IPS DF 6.9 (cell line): ENCODE results near the gene NGEF.
"Not testable (repeated sequence)": the region's sequence is repeated elsewhere in the genome, so short reads cannot be mapped to it uniquely, and the experiment has no call there.

Experiments
- DNase-seq: peaks from one replicate; pipeline ENCODE4 v3.0.0-alpha.2; 2013; ENCODE audit warnings: low read depth, low spot score
- H3K27ac ChIP-seq: one replicate; pipeline ENCODE4 v1.5.1; 2013; ENCODE audit warnings: low read length, control low read depth
- H3K27me3 ChIP-seq: 2 replicates; pipeline ENCODE4 v1.6.1; 2013; ENCODE audit warnings: mild to moderate bottlenecking, low read length; ENCODE audit not compliant: control insufficient read depth, insufficient read depth
- H3K36me3 ChIP-seq: 2 replicates; pipeline ENCODE4 v1.6.1; 2013; ENCODE audit warnings: low read length; ENCODE audit not compliant: control insufficient read depth, insufficient read depth
- H3K4me1 ChIP-seq: 2 replicates; pipeline ENCODE4 v1.6.1; 2013; ENCODE audit warnings: low read length; ENCODE audit not compliant: control insufficient read depth, insufficient read depth
- H3K4me3 ChIP-seq: 2 replicates; pipeline ENCODE4 v1.5.1; 2013; ENCODE audit warnings: mild to moderate bottlenecking, low read length
- H3K9me3 ChIP-seq: 2 replicates; pipeline ENCODE4 v1.6.1; 2013; ENCODE audit warnings: low read length, inconsistent platforms; ENCODE audit not compliant: control insufficient read depth, insufficient read depth
- WGBS: extraction: QIAGEN DNeasy Blood & Tissue Kit; methylation state at CpG from one replicate; pipeline ENCODE4 v1.1.7; 2013; ENCODE audit warnings: mixed read lengths, missing lambda C conversion rate; ENCODE audit not compliant: insufficient read length, insufficient coverage; 5-methylcytosine and 5-hydroxymethylcytosine counted together

Gene NGEF

DNA sequence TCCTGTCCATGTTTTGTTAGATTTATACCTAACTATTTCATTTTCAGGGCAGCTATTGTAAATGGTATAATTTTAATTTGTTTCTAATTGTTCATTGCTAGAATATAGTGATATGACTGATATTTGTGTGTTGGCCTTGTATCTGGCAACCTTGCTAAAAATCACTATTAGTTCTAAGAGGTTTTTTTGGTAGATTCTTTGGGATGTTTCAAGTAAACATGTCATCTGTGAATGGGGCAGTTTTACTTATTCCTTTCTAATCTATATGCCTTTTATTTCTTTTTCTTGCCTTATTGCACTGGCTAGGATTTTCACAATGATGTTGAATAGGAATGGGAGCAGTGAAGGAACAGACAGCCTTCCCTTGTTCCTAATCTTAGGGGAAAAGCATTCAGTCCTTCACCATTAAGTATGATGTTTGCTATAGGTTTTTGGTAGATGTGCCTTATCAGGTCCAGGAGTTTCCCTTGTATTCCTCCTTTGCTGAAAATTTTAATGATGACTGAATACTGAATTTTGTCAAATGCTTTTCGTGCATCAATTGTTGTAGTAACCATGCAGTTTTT, 101.3 kb downstream of the NGEF start:
- Histone ChIP-seq H3K9me3 (peaks cover 2% of the 10 kb centered on the region; the same call in 1 of the 2 replicates), H3K4me3 (no peak overlapping the region), H3K4me1 (no peaks in the 10 kb centered on the region), H3K27ac (no peak overlapping the region), H3K36me3 (no peaks in the 10 kb centered on the region), H3K27me3 (no peaks in the 10 kb centered on the region)
- no CpG with 5 or more reads among the region's 1 CpG for WGBS
- DNase-seq = no peak

DNA sequence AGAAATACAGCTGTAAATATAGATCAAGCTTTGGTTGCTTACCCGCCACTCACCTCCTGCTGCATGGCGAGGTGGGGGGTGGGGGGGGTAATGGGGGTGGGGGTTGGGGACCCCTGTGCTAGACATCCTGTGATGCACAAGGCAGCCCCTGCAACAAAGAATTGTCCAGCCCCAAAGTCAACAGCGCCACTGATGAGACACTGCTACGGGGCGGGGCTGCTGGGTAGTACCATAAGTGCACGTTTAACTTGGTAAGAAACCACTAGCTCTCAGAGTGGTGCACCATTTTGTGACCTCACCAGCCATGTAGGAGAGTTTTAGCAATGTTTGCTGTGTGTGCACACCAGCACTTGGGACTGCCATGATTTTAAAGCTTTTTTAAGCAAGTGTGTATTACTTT, 102.7 kb downstream of the NGEF start:
- H3K4me3 ChIP-seq = no peak overlapping the region
- no peak for DNase-seq
- no peaks in the 10 kb centered on the region for H3K4me1 ChIP-seq
- no peak overlapping the region for H3K27ac ChIP-seq
- WGBS = no CpG with 5 or more reads among the region's 6 CpGs
- H3K36me3 ChIP-seq = no peaks in the 10 kb centered on the region
- H3K27me3 ChIP-seq = no peaks in the 10 kb centered on the region
- peaks cover 2% of the 10 kb centered on the region; the same call in 1 of the 2 replicates for H3K9me3 ChIP-seq

GRCh38 chr2:232908695-232909094, 104.4 kb downstream of the NGEF start:
- H3K4me1 ChIP-seq = no peaks in the 10 kb centered on the region
- WGBS = no CpG with 5 or more reads among the region's 6 CpGs
- DNase-seq = no peak
- H3K4me3 ChIP-seq = no peak overlapping the region
- no peaks in the 10 kb centered on the region for H3K27me3 ChIP-seq
- peaks cover 2% of the 10 kb centered on the region; the same call in 1 of the 2 replicates for H3K9me3 ChIP-seq
- H3K27ac ChIP-seq = no peak overlapping the region
- no peaks in the 10 kb centered on the region for H3K36me3 ChIP-seq

GRCh38 chr2:232907718-232908085, 105.4 kb downstream of the NGEF start:
- DNase-seq, H3K36me3 ChIP-seq, H3K4me3 ChIP-seq, H3K27me3 ChIP-seq, H3K9me3 ChIP-seq, H3K4me1 ChIP-seq, H3K27ac ChIP-seq: not testable (repeated sequence)
- no CpG with 5 or more reads among the region's 9 CpGs for WGBS

DNA sequence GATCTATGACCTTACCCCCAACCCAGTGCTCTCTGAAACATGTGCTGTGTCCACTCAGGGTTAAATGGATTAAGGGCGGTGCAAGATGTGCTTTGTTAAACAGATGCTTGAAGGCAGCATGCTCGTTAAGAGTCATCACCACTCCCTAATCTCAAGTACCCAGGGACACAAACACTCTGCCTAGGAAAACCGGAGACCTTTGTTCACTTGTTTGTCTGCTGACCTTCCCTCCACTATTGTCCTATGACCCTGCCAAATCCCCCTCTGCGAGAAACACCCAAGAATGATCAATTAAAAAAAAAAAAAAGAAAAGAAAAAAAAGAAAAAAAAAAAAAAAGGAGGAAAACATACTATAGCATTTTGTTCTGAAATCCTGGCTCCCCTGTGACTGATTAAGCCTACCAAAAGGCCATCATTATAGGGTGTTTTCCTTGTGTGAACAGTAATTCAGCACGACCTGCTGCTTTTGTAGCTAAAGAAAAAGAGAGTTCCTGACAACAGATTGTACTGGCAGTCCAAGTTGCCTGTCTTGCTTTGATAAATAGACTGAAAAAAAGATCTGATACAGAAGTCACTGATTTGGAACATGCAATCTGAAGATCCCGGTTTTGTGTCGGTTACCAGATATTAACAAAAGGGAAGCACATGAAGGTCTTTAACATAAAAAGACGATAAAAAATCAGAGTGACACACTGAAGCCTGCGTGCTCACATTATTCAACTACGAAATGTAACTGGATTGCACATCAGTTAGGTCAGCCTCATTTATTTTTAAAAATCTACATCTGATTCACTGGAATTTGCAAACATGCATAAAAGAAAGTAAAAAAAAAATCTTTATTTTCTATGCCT, 106.0 kb downstream of the NGEF start:
- no CpG with 5 or more reads among the region's 10 CpGs for WGBS
- H3K9me3 ChIP-seq, H3K36me3 ChIP-seq, H3K27ac ChIP-seq, H3K27me3 ChIP-seq, H3K4me1 ChIP-seq, DNase-seq, H3K4me3 ChIP-seq: not testable (repeated sequence)

- Histone ChIP-seq H3K27me3 (peaks cover 5% of the 10 kb centered on the region; the same call in 1 of the 2 replicates), H3K4me1 (peaks cover 3% of the 10 kb centered on the region), H3K9me3 (no peaks in the 10 kb centered on the region), H3K27ac (no peak overlapping the region), H3K36me3 (no peaks in the 10 kb centered on the region), H3K4me3 (no peak overlapping the region)
- no peak for DNase-seq
- WGBS = no CpG with 5 or more reads among the region's 9 CpGs
Observed at GRCh38 chr2:232903989-232904388, 109.1 kb downstream of the NGEF start.

DNA sequence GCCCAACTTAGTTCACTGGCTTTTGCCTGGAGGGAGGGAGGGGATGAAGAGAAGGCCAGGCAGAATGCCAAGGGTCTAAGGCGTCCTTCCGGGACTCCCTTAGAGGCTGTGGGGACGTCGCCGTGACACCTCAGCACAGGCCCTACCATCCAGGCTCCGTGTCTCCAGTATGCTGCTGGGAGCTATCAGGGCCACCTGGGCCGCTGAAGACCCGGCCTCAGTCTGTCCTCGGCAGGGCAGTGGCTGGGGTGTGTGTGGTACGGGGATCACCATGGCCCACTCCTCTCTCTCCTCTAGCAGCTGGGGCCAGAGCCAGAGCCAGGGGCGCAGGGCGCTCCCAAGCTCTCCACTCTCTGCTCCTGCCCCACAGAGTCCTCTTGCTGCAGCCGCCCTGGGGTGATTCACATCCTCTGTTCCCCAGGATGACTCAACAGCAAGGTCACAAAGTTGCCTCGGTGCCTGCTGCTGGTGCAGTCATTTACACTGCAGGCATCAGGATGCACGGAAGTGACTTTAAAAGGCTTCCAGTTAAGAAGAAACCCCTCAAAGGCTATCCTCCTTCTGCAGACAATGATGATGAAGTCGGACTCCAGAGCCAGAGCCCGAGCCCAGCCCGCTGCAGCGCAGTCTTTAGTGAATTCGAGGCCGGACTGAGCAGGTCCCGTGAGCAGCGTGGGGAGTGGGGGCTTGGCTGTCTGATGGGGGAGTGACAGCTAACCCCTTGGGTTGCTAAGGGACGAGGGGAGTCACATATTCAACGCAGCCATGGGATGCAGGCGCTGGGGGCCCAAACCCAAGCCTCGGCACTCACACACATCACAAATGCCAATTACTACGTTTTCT, 111.1 kb downstream of the NGEF start:
- Histone ChIP-seq H3K9me3 (no peaks in the 10 kb centered on the region), H3K36me3 (no peaks in the 10 kb centered on the region), H3K4me1 (peaks cover 3% of the 10 kb centered on the region), H3K27ac (no peak overlapping the region), H3K4me3 (no peak overlapping the region), H3K27me3 (peaks cover 5% of the 10 kb centered on the region; the same call in 1 of the 2 replicates)
- no peak for DNase-seq
- no CpG with 5 or more reads among the region's 28 CpGs for WGBS

DNA sequence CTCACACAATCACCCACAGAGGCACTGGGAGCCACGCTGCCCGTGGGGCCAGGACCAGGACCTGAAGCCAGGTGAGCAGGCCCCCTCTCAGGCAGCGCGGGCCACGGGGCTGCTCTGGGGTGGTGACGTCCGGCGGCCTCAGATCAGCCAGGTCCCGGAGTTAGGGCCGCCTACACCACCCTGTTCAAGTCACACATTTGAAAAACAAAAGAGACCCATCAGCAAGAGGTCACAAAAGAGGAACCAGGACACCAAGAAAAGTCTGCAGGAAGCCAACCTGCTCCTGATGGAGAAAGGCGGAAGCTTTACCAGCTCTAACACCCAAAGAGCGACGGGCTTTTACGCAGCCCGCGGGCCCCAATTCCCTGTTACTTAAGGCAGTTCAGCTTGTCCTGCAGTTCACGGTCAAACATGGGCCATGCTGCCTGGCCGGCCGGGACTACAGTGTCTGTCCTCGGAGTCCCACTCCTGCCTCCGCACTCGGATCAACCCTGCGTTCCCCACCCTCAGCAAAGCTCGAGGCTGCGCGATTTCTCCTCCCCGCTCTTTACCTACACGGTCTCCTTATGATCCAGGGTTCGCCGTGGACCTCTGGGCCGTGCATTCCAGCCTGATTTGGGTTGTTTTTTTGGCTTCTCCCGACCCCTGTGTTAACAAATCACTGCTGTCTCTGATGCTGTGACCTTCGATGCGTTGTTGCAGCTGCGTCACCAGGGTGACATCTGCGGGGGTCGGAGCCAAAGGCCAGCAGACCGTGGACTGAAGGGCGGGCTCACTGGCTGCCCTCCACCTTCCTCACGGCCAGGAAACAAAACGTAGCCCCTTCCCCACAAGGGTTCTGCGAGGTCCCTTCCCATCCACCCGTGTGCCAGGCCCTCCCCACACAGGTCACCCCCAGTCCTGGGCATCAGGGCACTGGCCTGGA, 112.0 kb downstream of the NGEF start:
- Histone ChIP-seq H3K9me3 (no peaks in the 10 kb centered on the region), H3K27me3 (peaks cover 5% of the 10 kb centered on the region; the same call in 1 of the 2 replicates), H3K27ac (no peak overlapping the region), H3K36me3 (no peaks in the 10 kb centered on the region), H3K4me1 (peaks cover 3% of the 10 kb centered on the region), H3K4me3 (no peak overlapping the region)
- WGBS = no CpG with 5 or more reads among the region's 43 CpGs
- no peak for DNase-seq

DNA sequence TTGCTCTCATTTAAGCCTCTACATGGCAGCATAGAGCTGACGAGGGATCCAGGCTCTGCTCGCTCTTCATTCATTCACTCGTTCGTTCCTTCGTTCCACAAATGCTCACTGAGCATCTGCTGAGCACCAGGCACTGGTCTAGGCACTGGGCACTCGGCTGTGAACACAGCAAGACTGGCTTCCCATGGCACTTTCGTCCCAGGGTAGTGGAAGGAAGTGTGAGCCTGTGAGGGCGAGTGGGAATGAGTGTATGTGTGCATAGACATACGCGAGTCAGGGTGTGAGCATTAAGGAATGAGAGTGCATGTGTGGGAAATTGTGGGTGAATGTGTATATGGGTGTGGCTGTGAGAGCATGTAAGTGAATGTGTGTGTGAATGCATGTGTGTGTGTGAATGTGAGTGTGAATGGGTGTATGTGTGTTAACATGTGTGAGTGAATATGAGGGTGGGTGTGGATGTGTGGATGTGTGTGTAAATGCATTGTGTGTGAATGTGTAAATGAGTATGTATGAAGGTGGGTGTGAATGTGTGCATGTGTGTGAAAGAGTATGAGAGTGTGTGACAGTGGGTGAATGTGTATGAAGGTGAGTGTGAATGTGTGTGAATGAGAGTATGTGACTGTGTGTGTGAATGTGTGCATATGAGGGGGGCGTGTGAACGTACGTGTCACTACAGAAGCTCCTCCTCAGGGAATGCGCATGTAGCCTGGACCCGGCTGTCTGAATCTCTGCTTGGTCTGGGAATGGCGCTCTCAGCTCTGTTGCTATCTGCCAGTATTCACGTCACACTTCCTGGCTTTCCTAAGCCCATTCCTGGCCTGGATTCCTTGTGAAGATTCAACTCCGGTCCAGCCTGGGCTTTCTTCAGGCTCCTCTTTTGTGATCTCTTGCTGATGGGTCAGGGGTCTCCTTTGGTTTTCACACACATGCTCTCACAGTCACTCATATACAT, 114.2 kb downstream of the NGEF start:
- H3K27ac ChIP-seq = no peak overlapping the region

More for the DNA sequence above, 114.2 kb downstream of the NGEF start:
- peaks cover 3% of the 10 kb centered on the region for H3K4me1 ChIP-seq
- H3K4me3 ChIP-seq = no peak overlapping the region
- H3K36me3 ChIP-seq = no peaks in the 10 kb centered on the region
- H3K27me3 ChIP-seq = peaks cover 5% of the 10 kb centered on the region; the same call in 1 of the 2 replicates
- DNase-seq = no peak
- H3K9me3 ChIP-seq = no peaks in the 10 kb centered on the region
- WGBS = 100% methylated on average over 5 of the region's 18 CpGs
